PC-3 (cell line): ENCODE measurements around the gene COX4I1. TPM values are rescaled to one million over a fixed set of nuclear protein-coding genes. Genes with fewer than 3 reads are reported as not detected.

Source experiments
- ATAC-seq: fragments of 200-7000 bp; cut with Tn5 transposase; 2 replicates; pipeline ENCODE4 v1.9.1; 2020; ENCODE audit warnings: mild to moderate bottlenecking, moderate library complexity
- BruUV-seq: library from RNA; stranded (reverse); fragments of 400-500 nt; replicated peaks from 2 replicates; lab custom pipeline; 2021; lab: Mats Ljungman, UMichigan
- CTCF ChIA-PET: fragments of 300-600 bp; sonication (Branson Sonifier 250); formaldehyde crosslinking; loops from one replicate; lab custom pipeline; 2022; ENCODE audit warnings: antibody characterized with exemption; lab: Charles Lee
- POLR2A ChIA-PET: fragments of 300-600 bp; sonication (Branson Sonifier 250); formaldehyde crosslinking; loops from one replicate; lab custom pipeline; 2022; ENCODE audit warnings: antibody characterized with exemption; ENCODE audit not compliant: unreplicated experiment; lab: Charles Lee
- DNase-seq: peaks from one replicate; pipeline ENCODE4 v3.0.0-alpha.2; 2015
- H2AFZ ChIP-seq: fragments of 300-600 bp; sonication (generic); 2 replicates; pipeline ENCODE4 v1.6.0; 2016; ENCODE audit warnings: antibody characterized with exemption, low read length
- H3F3A ChIP-seq: fragments of 300-600 bp; sonication (generic); one replicate; pipeline ENCODE4 v1.6.0; 2017; ENCODE audit warnings: antibody characterized with exemption, low read length, control low read depth, mild to moderate bottlenecking; ENCODE audit not compliant: unreplicated experiment
- H3K27ac ChIP-seq: fragments of 300-600 bp; sonication (generic); 2 replicates; pipeline ENCODE4 v1.5.1; 2016; ENCODE audit warnings: mild to moderate bottlenecking, low read length
- H3K27me3 ChIP-seq: fragments of 300-600 bp; sonication (generic); 2 replicates; pipeline ENCODE4 v1.6.1; 2016; ENCODE audit warnings: low read length, mixed read lengths
- H3K36me3 ChIP-seq: fragments of 300-600 bp; sonication (generic); 2 replicates; pipeline ENCODE4 v1.6.1; 2016; ENCODE audit warnings: low read depth, mixed run types, low read length, mixed read lengths
- H3K4me1 ChIP-seq: fragments of 300-600 bp; sonication (generic); 2 replicates; pipeline ENCODE4 v1.5.1; 2016; ENCODE audit warnings: low read length; ENCODE audit not compliant: insufficient read depth
- H3K4me2 ChIP-seq: fragments of 300-600 bp; sonication (generic); 2 replicates; pipeline ENCODE4 v1.6.0; 2016; ENCODE audit warnings: low read length
- H3K4me3 ChIP-seq: fragments of 300-600 bp; sonication (generic); 2 replicates; pipeline ENCODE4 v1.5.1; 2016; ENCODE audit warnings: mild to moderate bottlenecking, low read length, mixed read lengths
- H3K79me2 ChIP-seq: fragments of 300-600 bp; sonication (generic); 2 replicates; pipeline ENCODE4 v1.6.1; 2017; ENCODE audit warnings: low read length, mixed read lengths
- H3K9ac ChIP-seq: fragments of 300-600 bp; sonication (generic); 2 replicates; pipeline ENCODE4 v1.6.0; 2016; ENCODE audit warnings: mild to moderate bottlenecking, low read length
- H3K9me2 ChIP-seq: fragments of 300-600 bp; sonication (generic); replicated peaks from 2 replicates; pipeline ENCODE4 v1.6.1; 2016; ENCODE audit warnings: mixed run types, low read length, mixed read lengths
- H3K9me3 ChIP-seq: fragments of 300-600 bp; sonication (generic); 2 replicates; pipeline ENCODE4 v1.6.1; 2016; ENCODE audit warnings: low read length, mixed read lengths
- H4K20me1 ChIP-seq: fragments of 300-600 bp; sonication (generic); 2 replicates; pipeline ENCODE4 v1.6.1; 2016; ENCODE audit warnings: low read length, mixed read lengths
- CTCF ChIP-seq: fragments of 300-600 bp; sonication (generic); conservative IDR thresholded peaks from 2 replicates; pipeline ENCODE4 v1.5.1; 2017; ENCODE audit warnings: antibody characterized with exemption, low read depth, mild to moderate bottlenecking, low read length
- EZH2 ChIP-seq: fragments of 300-600 bp; sonication (generic); IDR thresholded peaks from one replicate; pipeline ENCODE4 v1.6.1; 2017; ENCODE audit warnings: antibody characterized with exemption, mild to moderate bottlenecking, low read length; ENCODE audit not compliant: unreplicated experiment
- EZH2phosphoT487 ChIP-seq: fragments of 300-600 bp; sonication (generic); IDR thresholded peaks from 2 replicates; pipeline ENCODE4 v1.6.1; 2018; ENCODE audit warnings: mild to moderate bottlenecking, antibody characterized with exemption, low read length, borderline replicate concordance
- intact Hi-C: fragments of 100-400 bp; cut with micrococcal nuclease; formaldehyde crosslinking; loops from 2 replicates; pipeline ENCODE4 v1.9.0; 2023
- total RNA-seq: library from RNA; depleted of rRNA; stranded (reverse); fragments of >200 nt; gene quantifications from 2 replicates; pipeline ENCODE4 v1.2.3, GENCODE V29; 2014

COX4I1 gene
- total RNA-seq, 1 experiment from 2014 or later: 598 TPM

GRCh38 chr16:85847681-85848601 is 48.4 kb downstream of the COX4I1 start:
- Histone ChIP-seq H3K4me1 (no peaks in the 10 kb centered on the region), H3K9me3 (no peaks in the 10 kb centered on the region), H3K79me2 (no peaks in the 10 kb centered on the region), H3K9me2 (no peaks in the 10 kb centered on the region), H3F3A (no peaks in the 10 kb centered on the region), H3K9ac (no peak overlapping the region), H3K4me2 (no peak overlapping the region), H3K4me3 (no peak overlapping the region), H3K27me3 (peaks cover 74% of the 10 kb centered on the region), H2AFZ (no peak overlapping the region), H3K27ac (no peak overlapping the region), H4K20me1 (no peaks in the 10 kb centered on the region), H3K36me3 (no peaks in the 10 kb centered on the region)
- DNase-seq (no peak), ATAC-seq (no peak)
- TF ChIP-seq EZH2 (no peak), CTCF (no peak), EZH2phosphoT487 (no peak)
- ChIA-PET POLR2A (no interaction called here), CTCF (no interaction called here)
- no TSS peak for BruUV-seq
- intact Hi-C loops: no loop called here

- no peaks in the 10 kb centered on the region for H4K20me1 ChIP-seq
- H3K4me1 ChIP-seq: no peaks in the 10 kb centered on the region
- H3K27ac ChIP-seq: no peak overlapping the region
- TF ChIP-seq CTCF (no peak), EZH2phosphoT487 (no peak), EZH2 (no peak)
- H3K27me3 ChIP-seq: peaks cover 71% of the 10 kb centered on the region
- H3K36me3 ChIP-seq: no peaks in the 10 kb centered on the region
- no peaks in the 10 kb centered on the region for H3F3A ChIP-seq
- ATAC-seq (no peak), DNase-seq (no peak)
- no peaks in the 10 kb centered on the region for H3K9me2 ChIP-seq
- no peak overlapping the region for H3K4me2 ChIP-seq
- H3K9ac ChIP-seq: no peak overlapping the region
- intact Hi-C loops: no loop called here
- H2AFZ ChIP-seq: no peak overlapping the region
- no peak overlapping the region for H3K4me3 ChIP-seq
- H3K79me2 ChIP-seq: no peaks in the 10 kb centered on the region
- BruUV-seq: no TSS peak
- POLR2A ChIA-PET: no interaction called here
- CTCF ChIA-PET: no interaction called here
- H3K9me3 ChIP-seq: no peaks in the 10 kb centered on the region
Observed at GRCh38 chr16:85848986-85849385, 49.5 kb downstream of the COX4I1 start.

- TF ChIP-seq EZH2 (no peak), EZH2phosphoT487 (no peak), CTCF (no peak)
- H3K36me3 ChIP-seq: no peaks in the 10 kb centered on the region
- H3K9me3 ChIP-seq: no peaks in the 10 kb centered on the region
- intact Hi-C loops: no loop called here
- no peaks in the 10 kb centered on the region for H3K9me2 ChIP-seq
- POLR2A ChIA-PET: no interaction called here
- DNase-seq (no peak), ATAC-seq (no peak)
- no peak overlapping the region for H3K4me2 ChIP-seq
- H3K4me1 ChIP-seq: no peaks in the 10 kb centered on the region
- H3K27me3 ChIP-seq: peaks cover 70% of the 10 kb centered on the region
- no peak overlapping the region for H3K27ac ChIP-seq
- no peaks in the 10 kb centered on the region for H3F3A ChIP-seq
- no peak overlapping the region for H3K9ac ChIP-seq
- no peak overlapping the region for H2AFZ ChIP-seq
- BruUV-seq: no TSS peak
- H3K79me2 ChIP-seq: no peaks in the 10 kb centered on the region
- CTCF ChIA-PET: no interaction called here
- H4K20me1 ChIP-seq: no peaks in the 10 kb centered on the region
- H3K4me3 ChIP-seq: no peak overlapping the region
Observed at GRCh38 chr16:85849388-85849787, 49.9 kb downstream of the COX4I1 start.
